HG02610 (cell line): Measurements from ENCODE around the gene TMCC2.
"Not testable (repeated sequence)": the region's sequence is repeated elsewhere in the genome, so short reads cannot be mapped to it uniquely, and the experiment has no call there.

Experiments
- ATAC-seq: cut with Tn5 transposase; IDR thresholded peaks from one replicate; pipeline ENCODE4 v1.9.1; 2021; ENCODE audit warnings: mild to moderate bottlenecking, moderate library complexity; ENCODE audit not compliant: unreplicated experiment

Gene TMCC2

GRCh38 chr1:205275916-205276688 lies 48.4 kb downstream of the TMCC2 start:
- ATAC-seq: no peak

DNA sequence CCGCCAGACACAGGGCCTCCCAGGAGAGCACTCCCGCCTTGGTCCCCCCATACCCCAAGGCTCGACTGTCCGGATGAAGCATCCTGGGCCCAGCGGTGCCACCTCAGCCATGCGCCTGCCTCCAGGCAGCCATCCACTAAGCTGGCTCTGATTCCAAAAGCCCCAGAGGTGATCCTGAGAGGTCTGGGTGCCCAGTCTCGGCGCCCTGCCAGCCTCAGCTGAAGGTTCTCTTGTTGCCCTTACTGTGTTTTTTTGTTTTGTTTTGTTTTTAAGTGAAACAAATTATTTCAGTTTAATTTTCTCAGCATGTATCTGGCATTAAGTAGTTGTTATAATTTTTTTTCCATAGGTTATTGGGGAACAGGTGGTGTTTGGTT lies 48.9 kb downstream of the TMCC2 start:
- ATAC-seq: no peak

GRCh38 chr1:205279986-205280385 lies 52.2 kb downstream of the TMCC2 start:
- ATAC-seq: no peak

DNA sequence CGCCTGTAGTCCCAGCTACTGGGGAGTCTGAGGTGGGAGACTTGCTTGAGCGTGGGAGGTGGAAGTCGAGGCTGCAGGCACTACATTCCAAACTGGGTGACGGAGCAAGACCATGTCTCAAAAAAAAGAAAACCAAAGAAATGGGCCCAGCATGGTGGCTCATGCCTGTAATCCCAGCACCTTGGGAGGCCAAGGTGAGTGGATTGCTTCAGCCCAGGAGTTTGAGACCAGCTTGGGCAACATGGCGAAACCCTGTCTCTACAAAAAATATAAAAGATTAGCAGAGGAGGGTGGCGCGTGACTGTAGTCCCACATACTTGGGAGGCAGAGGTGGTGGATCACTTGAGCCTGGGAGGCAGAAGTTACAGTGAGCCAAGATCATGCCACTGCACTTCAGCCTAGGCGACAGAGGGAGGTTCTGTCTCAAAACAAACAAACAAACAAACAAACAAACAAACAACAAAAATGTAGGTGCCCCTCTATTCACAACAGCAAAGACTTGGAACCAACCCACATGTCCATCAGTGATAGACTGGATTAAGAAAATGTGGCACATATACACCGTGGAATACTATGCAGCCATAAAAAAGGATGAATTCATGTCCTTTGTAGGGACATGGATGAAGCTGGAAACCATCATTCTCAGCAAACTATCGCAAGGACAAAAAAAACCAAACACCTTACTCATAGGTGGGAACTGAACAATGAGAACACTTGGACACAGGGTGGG lies 53.1 kb downstream of the TMCC2 start:
- ATAC-seq: not testable (repeated sequence)

GRCh38 chr1:205283270-205284147 lies 55.8 kb downstream of the TMCC2 start:
- ATAC-seq: no peak

DNA sequence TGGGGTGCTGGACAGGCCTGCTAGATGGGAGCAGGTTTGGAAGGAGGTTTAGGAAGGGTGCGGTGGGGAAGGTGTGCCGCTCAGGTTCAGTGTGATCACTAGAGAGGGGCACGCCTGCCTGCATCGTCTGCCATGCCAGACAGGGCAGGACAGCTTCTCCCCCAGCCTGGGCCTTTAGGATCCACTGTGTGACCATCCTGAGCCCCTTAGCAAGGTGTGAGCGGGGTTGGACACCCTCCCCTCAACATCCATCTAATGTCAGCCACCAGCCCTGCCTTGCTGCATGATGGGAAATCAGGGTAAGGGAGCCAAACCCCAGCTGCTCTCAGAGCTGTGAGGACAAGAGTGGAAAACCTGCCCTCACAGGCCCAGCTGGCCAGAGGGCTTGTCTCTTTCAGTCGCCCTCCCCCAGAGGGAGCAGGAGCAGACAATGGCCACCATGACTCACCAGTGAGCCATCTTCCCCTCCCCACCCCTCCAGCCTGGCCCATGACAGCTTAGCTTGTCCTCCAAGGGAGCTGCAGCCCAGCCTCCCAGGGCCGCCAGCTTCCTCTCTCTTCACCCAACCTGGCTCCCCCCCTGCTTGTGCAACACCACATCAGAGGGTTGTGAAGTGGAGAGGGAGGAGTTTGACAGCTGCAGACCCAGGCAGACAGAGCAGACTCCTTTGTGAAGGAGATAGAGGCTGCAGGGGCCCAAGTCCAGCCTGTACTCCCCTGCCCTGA lies 56.8 kb downstream of the TMCC2 start:
- ATAC-seq: no peak

DNA sequence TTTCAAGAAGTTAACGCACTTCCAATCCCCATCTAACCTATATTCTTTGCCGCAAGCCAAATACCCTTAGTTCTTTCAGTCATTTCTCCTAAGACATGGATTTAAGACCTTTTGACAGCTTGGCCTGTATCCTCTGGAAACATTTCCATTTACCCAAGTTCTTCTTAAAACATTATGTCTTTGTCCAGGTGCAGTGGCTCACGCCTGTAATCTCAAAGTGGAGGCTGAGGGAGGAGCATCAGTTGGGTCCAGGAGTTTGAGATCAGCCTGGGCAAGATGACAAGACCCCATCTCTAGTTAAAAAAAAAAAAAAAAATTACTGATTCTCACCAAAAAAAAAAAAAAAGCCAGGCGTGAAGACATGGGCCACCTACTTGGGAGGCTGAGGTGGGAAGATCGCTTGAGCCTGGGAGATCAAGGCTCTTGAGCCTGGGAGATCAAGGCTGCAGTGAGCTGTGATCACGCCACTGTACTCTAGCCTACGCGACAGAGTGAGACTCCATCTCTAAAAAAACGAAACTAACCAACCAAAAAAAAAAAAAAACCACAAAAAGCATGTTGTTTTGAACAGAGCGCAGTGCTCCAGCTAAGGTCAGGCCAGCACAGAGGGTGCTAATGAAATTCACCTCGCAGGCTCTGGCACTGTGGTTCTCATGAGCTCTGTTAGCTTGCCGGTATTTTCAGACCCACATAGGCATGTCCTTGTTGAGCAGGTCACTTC lies 57.8 kb downstream of the TMCC2 start:
- ATAC-seq: peak; percentile 35

DNA sequence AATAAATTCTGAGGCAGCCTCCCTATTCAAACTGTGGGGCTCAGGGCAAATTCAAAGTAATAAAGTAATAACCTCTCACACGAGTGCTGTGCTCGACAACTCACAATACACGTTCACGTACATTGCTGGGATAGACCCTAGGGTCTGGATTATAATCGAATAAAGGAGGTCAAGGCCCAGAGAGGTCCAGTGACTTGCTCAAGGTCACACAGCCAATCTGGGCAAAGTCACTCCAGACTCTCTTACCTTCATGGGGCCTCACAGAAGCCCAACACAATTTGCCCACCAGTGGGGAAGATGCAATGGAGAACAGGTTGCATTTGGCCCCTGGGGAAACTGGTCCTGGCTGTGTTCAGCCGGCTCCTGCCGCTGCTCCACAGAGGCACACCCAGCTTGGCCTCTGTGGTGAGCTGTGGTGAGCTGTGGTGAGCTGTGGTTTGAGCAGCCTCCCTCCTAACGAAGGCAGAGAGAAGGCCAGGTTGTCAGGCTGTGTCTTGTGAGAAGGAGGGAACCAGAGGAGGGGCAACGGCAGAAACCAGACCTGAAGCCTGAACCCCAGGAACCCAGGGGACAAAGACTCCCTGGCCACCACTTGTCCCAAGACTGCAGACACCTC lies 58.7 kb downstream of the TMCC2 start:
- ATAC-seq: peak; percentile 30

DNA sequence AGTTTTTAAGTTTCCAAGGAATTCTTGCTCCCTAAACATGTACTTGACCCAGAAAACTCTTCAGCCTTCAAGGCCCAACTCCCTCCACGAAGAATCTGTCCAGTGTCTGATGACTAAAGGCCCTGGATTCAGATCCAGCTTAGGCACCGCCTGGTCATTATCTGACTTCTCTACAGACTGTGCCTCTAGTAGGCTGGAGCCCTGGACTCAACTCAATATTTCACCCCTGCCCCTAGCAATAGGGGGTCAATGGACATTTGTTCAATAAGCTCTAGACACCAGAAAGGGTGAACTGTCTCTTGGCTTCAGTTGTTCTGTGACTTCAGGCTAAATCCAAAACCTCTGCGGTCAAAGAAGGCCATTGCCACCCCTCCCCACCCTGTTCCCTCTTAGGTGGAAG lies 59.3 kb downstream of the TMCC2 start:
- no peak for ATAC-seq

DNA sequence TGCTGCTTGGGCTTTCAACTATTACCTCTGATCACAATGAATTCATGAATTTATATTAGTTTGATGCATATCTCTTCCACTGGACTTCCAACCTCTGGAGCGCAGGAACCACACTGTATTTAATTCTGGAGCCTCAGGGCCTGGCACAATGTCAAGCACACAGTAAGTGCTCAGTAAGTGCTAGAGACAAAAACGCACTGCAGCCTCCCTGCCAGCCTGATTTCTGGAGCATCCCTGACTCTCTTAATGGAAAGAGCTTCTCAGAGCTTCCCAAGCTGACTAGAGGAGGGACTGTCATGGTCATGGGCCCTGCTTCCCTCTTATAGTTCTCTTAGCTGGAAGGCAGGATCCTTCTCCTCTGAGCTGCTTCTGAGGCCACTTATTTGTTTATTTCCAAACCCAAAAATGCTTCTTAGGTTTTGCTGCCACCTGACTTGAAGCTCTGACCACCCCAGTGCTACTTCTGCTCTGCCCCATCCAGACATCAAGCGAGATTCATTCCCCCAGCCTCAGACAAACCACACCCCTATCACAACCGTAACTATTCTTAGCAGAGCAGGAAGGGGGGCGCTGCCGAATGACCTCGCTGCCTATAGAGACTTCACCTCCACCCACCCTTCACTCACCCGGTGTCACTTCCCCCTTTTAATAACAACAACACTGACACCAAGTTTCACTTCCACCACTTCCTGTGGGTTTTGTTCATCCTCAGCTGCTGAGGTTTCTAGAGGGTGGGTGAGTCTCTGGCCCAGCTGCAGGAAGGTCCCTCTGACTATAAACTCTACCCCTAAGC lies 60.2 kb downstream of the TMCC2 start:
- peak; percentile 86 for ATAC-seq

GRCh38 chr1:205291596-205291995 lies 63.9 kb downstream of the TMCC2 start:
- ATAC-seq: no peak

- ATAC-seq: no peak
Measured at GRCh38 chr1:205293350-205294074, 65.8 kb downstream of the TMCC2 start.

DNA sequence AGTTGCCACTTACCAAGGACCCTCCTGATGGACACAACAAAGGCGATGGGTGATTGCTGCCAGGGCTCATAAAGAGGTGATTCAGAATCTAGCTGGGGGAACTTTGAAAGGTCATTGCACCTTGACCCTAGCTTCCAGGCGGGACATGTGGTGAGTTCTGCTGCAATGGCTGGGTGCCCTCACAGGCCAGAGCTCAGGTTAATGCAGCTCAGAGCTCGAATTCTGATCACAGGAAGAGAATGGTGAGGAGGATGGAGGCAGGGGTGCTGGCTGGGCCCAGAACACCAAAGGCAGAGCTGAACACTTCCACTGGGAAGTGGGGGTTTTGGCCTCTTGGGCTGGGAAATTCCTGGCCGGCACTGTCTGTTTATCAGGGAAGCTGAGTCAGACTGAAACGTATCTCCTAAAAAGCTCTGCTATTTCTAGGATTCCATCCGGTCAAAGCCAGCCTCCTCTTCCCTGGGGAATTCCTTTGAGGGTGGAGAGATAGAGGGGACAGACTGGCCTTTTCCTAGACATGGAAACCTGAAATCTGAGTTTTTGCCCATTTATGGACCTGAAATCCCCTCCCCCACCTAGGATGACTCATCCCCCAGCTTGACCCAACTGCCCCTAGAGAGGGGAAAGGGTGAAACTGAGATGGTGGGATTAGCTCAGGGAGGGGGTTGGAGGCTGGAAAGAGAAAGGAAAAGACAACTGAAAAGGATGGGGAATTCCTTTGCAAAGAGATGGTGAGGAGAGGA lies 66.6 kb downstream of the TMCC2 start:
- ATAC-seq: no peak

GRCh38 chr1:205294934-205295333 lies 67.2 kb downstream of the TMCC2 start:
- ATAC-seq: no peak

DNA sequence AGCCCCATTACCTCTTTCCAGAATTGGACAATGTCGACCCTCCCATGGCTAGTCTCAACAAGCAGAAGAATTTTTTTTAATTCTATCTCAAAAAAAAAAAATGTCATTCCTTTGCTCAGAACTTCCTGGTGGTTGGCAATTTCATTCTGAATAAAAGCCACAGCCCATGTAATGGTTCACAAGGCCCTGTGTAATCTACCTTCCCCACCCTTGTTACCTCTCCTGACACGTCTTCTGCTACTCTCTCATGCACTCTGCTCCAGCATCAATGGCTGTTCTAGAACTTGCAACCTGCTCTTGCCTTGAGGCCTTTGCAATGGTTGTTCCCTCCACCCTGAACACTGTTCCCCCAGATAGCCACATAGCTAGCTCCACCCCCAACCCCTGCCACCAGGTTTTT lies 68.4 kb downstream of the TMCC2 start:
- ATAC-seq: no peak

DNA sequence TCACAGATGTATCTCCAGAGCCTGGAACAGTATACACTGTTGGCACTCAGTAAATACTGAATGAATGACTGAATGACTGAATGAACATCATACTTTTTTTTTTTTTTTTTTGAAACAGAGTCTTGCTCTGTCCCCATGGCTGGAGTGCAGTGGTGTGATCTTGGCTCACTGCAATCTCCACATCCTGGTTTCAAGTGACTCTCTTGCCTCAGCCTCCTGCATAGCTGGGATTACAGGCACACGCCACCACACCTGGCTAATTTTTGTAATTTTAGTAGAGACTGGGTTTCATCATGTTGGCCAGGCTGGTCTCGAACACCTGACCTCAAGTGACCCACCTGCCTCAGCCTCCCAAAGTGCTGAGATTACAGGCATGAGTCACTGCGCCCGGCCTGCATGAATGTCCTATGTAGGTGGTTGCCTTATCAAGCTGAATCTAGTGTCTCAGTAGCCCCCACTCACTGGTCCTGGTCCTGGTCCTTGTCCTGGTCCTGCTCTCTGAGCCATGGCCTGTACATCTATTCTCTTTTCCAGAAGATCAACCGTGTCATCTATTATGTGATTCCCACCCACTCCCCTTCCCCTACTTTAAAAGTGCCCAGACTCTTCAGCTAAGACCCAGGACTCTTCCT lies 69.9 kb downstream of the TMCC2 start:
- ATAC-seq: not testable (repeated sequence)
